ACHN (cell line): ENCODE results near the gene BMP4.

Source experiments
- DNase-seq: peaks from one replicate; pipeline ENCODE4 v3.0.0-alpha.2; 2015
- in situ Hi-C: cut with HindIII; loops from 2 replicates; pipeline ENCODE4 v1.10.0; 2017; ENCODE audit warnings: low sequenced_read_pairs, low pct_ligation_motif_present, low pct_unique_long_range_greater_than_20kb

The BMP4 gene

DNA sequence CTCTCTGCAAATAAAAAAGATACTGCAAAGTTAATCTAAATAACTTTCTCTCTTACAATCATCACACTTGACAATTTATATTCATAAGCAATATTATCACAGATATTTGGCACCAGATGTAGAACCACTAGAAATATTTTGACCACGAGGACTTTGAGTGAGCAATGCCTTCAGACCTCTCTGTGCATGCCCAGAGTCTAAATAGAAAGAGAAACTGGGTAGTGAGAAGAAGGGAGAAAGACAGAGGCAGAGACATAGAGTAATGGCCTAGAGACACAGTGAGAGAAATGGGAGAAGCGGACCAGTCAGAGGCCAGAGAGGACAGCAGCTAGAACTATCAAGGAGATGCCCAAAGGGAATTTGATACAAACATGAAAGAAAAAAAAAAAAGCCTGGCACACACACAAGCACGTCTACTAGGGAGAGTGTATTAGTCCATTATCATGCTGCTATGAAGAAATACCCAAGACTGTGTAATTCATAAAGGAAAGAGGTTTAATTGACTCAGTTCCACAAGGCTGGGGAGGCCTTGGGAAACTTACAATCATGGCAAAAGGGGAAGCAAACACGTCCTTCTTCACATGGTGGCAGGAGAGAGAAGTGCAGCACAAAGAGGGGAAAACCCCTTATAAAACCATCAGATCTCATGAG is 41.1 kb downstream of the BMP4 start:
- no peak for DNase-seq
- in situ Hi-C loops: no loop called here

DNA sequence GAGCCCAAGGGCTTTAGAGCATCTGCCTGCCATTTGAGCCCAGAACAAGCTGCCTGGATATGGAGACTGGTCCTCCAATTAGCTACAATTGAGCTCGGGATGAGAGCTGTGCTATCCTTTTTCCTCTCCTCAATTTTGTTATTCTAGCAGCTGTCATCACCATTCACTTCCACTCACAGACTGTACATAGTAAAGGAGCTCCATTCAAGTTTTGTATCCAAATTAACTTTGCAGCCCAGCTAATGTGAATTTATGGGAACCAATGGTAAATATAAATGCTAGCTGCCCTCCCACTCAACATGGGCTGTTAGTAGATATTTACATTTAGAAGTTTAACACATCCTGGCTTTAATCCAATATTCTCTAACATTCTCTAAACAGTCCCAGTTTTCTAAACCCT is 44.6 kb downstream of the BMP4 start:
- in situ Hi-C loops: no loop called here
- DNase-seq: no peak

DNA sequence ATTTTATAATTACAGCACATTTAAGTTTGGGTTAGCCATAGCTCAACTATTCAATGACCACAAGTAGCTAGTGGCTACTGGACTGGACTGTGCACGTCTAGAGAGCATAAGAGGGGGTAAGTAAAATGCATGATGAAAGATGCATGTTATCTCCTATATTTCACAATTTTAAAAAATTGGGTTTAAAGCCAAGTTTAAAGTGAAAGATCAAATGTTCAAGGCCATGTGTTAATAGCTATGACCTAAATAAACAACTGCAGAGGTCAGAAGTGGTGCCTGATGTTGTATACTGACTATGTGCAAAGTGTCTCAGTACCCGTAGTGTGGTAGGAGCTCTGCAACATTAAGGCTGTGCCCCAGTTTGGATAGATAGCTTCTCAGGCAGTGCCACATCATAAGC is 48.2 kb downstream of the BMP4 start:
- no peak for DNase-seq
- in situ Hi-C loops: no loop called here

GRCh38 chr14:53902307-53902706 is 54.3 kb downstream of the BMP4 start:
- in situ Hi-C loops: no loop called here
- DNase-seq: no peak

- DNase-seq: no peak
- in situ Hi-C loops: no loop called here
These were observed 56.1 kb downstream of the BMP4 start for GRCh38 chr14:53900499-53900898.
